Measurements from ENCODE around the gene WBP2.

Gene WBP2

DNA sequence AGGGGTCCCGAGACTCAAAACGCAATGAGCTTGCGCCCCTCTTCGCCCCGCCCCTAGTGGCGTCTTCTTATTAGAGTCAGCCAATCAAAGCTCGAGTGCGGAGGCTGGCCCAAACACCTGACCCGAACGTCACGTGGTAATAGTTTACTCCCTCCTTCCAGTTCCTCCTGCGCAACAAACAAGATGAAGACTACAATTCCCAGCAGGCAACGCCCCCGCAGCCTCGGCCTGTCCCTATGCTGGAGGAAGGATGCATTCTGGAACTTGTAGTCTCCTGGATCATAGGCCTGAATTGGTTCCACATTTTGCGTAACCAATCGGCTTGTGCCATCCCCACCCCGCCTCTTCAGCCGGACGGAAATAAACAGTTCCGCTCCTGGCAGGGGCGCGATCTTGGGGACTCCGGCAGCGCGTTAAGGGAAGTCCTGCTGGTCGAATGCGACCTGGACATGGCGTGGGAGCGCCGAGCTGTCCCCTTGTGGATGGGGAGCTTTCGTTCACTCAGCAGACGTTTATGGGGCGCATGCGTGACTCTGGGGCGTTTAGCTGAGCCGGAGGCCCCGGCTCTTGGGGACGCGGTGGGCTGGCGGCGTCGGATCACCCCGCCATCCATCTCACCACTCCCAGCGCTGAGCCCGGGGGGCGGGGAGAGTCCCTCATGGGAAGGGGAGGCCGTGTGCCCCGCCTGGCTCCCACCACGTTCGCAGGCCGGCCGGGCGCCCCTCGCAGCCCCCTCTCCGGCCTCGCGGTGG, at the start of gene WBP2:
Gene WBP2, minus strand, starts transcription at position 26 of the 752 bp plus-strand sequence. CDS start 38 bp downstream, outside the sequence.
- peak; percentile 99 for DNase-seq (ENCODE audit: low read depth, low spot score)

DNA sequence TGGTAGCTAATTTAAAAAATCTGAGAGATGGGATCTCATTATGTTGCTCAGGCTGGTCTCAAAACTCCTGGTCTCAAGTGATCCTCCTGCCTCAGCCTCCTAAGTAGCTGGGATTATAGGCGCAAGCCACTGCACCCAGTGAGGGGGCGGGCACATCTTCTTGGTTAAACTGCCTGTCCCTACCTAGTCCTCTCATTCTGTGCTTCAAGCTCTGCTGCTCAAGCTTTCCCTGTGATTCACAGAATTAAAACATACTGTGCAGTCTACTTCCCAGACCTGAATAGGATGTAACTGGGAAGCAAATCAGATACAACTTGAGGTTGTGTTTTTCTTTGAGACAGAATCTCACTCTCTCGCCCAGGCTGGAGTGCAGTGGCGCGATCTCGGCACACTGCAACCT, 47.3 kb upstream of the WBP2 start:
- DNase-seq (ENCODE audit: low read depth, low spot score), result no peak

DNA sequence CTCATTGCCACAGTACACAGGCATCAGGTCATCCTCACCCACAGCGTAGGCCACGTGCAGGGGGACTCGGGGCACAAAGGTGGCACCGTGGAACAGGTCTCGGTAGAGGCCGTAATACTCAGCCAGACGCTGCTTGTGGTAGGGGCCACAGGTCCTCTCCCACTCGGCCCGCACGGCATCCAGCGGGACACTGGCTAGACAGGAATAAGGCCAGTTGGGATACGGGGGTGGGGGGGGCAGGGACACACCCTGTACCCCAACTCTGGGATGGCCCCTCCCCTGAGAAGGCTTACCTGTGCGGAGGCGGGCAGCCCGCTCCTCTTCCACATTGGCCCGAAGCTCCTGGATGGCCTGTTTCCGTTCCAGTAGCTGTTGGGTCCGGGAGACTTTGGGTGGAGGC, 46.6 kb upstream of the WBP2 start:
- no peak for DNase-seq (ENCODE audit: low read depth, low spot score)

DNA sequence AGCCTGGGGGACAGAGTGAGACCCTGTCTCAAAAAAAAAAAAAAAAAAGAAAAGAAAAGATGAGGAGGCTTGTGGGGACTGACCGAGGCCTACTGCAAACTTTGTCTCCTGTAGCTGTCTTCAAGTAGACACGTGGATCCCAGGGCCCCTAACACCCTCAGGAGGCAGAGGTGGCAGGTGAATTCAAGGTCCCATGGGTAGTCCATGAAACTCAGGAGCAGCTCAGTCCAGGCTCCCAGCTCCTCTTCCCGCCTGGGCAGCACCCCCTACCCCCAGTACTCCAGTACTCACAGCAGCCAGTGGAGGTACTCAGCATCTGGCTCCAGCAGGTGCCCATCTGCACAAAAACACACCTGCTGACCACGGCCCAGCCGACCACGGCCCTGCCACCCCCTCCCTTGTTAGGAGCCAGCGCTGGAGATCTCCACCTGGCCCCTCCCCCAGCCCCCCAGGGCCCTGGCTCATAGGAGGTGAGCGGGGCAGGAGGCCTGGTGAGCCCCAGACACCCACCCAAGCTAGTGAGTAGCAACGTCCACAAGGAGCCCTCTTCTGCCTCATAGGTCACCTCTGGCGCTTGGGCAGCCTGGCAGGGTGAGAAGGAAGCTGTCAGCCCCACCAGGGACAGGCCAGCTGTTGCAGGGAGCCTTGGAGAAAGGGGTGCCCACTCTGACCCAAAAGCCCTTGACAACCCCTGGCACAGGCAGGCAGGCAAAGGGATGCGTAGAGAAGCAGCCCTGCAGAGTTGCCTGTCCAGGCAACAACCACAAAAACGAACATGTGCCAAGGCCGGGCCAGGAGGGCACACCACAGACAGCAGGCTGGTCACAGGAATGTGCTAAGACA, 45.8 kb upstream of the WBP2 start:
- no peak for DNase-seq (ENCODE audit: low read depth, low spot score)

DNA sequence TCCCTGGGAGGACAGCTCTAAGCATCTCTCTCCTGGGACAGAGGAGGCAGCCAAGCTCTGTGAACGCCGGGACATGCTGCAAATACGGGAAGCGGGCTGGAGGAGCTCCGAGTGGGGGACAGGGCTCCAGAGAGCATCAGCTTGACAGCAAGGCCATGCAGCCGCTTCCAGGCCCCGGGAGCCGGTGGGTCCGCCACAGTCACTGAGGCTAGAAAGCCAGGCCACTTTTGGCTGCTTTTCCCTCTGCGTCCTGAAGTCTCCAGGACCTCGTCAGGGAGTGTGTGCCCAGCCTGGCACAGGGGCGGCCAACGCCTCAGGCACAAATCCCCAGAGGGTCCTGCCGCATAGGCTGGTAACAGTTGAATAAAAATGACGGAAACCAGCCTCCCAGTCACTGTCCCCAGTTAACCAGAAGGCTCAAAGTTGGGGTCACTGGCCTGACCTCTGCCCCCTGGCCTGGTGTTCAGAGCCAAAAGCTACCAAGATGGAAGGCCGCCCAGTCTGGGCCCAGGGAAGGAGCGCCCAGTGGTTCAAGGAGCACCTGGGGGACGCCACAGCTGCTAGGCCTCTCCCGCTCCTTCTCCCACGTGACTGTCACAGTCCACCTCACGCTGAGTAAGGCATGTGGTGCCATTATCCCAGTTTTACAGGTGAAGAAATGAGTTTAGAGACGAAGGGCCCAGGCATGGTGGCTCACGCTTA, 44.8 kb upstream of the WBP2 start:
- DNase-seq (ENCODE audit: low read depth, low spot score), result no peak

DNA sequence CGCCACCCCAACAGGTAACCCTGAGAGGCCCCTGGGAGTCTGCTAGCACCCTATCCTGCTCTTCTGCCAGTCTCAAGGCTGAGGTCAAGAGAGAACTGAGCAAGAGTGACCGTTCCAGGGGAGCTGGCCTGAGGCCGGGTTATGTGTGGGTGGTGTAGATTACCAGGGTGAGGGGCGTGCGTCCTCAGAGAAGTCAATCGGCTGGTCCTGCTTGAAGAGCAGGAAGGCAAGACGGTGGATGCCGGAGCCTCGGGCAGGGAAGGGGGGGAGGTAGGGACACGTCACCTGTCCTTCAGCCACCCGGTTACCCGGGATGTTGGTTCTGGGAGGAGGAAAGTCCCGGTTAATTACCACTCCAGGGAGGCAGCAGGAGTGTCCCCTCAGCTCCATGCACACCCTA, 44.2 kb upstream of the WBP2 start:
- no peak for DNase-seq (ENCODE audit: low read depth, low spot score)

DNA sequence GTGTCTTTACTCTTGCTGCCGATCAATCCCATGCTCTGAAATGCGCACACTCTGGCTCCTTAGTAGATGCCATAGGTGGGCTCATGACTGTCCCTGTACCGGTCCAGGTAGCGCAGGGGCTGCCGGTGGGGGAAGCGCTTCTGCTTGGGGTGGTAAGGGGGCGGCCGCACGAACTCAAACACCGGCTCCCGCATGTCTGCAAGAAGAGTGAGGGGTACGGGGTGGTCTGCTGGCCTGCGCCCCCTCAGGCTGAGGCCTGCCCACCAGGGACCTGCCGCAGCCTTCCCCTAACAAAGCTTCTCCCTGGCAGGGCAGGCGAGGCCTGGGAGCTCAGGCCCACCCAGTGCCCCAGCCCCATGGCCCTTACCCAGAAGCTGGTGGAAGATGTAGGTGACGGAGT, 43.7 kb upstream of the WBP2 start:
- DNase-seq (ENCODE audit: low read depth, low spot score), result no peak

DNA sequence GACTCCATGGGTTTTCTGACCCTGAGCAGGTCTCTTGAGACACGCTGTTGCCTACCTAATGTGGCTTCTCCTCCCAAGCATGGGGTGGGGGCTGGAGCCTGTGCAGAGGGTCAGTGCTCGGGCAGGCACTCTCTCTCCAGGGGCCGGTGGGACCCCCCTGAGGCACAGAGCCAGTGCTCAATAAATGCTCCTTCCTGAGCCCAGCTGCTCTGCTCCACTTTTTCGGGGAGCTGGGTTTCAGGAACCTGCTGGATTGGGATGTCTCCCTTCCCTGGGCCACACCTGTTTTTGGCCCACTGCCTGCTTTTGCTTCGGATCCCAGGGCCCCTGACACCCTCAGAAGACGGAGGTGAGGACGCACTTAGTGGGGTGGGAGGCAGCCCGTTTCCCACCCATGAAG, 42.9 kb upstream of the WBP2 start:
- no peak for DNase-seq (ENCODE audit: low read depth, low spot score)

DNA sequence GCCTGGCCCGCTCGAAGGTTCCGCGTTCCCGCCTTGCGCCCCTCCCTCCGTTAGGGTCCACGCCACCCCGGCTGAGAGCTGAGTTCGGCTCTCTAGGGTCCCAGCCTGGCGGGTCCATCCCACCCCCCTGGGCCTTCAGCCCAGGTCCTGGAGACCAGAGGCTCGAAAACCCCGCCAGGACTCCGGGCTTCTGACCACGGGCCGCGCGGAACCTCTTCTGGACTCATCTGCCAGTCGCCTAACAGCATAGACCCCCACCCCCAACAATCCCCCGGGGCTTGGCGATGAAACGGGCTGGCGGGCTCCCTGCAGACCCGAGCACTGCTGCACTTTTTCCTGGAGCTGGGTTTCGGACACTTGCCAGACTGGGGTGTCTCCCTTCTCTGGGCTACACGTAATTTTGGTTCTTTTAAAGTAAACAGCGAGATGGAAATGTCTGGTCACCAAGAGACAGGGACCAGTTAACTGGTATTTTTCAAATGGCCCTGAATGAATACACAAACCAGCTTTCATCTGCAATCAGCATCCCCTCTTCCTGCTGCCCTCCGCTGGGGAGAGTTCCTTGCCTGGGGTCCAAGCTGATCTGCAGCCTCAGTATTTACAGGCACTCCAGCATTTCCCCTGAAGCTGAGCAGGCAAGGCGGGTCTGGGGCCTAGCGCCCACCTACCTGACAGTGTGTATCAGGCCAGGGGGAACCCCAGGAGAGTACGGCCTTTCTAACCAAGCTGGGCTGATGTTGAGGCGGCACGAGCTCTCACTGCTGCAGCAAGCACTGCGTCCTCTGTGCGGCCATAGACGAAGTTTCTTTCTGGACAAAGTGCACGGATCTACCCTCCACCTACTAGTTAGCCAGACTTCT, 42.3 kb upstream of the WBP2 start:
- no peak for DNase-seq (ENCODE audit: low read depth, low spot score)

DNA sequence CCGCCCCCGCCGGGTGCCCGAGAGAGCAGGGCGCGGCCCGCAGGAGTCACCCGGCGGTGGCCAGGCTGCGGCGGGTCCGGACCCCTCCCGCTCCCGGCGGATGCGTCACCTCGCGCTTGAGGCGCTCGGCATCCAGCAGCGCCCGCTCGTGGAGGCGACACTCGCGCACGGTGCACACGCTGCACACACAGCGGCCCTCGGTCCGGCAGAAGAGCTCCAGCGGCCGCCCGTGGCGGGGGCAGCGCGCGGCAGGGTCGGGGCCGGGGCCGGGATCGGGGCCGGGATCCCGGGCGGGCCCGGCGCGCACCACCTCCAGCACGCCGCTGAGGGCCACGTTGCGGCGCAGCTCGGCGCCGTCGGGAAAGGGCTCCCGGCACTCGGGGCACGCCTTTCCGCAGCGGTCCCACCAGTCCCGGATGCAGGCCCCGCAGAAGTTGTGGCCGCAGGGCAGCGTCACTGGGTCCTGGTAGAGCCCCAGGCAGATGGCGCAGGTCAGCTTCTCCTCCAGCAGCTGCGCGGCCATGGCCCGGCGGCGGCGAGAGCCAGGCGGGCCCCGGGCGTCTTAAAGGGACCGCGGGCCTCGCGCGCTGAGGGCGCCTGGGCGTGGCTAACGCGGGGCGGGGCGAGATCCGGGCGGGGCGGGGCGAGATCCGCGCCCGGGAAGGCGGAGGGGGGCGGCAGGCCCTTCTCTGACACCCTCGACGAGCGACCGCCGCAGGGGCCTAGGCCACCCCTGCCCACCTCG, 41.5 kb upstream of the WBP2 start, which contains the start of gene TRIM65:
Gene TRIM65, minus strand, starts transcription at position 537 of the 745 bp plus-strand sequence. Its CDS starts 14 bp downstream, at position 523.
- DNase-seq (ENCODE audit: low read depth, low spot score), result no peak

DNA sequence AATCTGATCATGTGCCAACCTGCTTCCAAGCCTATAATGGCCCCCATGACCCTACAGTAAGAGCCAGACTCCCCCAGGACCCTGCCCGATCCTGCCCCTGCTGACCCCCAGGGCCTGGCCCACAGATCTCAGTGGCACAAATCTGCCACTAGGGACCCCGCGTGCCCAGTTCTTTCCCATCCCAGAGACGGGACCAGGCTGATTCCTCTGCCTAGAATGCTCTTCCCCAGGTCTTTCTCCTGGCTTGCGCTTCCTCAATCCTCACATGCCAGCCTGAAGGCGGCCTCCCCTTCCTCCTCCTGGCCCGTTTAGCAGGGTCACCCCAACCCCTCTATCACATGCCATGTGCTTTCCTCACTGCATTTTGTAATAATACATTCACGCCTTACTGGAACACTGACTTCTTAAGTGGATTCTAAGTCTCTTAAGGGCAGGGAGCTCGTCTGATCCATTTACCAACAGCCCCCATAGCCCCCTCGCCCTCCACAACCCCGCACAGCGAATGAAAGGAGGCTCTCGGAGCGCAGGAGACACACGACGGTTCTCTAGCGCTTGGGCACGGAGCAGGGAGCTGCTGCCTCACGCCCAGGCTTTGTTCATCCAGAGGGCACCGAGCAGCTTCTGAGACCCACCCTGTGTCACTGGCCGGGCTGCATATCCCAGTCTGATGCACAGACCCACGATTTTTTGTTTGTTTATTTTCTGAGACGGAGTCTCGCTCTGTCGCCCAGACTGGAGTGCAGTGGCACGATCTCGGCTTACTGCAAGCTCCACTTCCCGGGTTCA, 40.4 kb upstream of the WBP2 start:
- DNase-seq (ENCODE audit: low read depth, low spot score), result no peak

DNA sequence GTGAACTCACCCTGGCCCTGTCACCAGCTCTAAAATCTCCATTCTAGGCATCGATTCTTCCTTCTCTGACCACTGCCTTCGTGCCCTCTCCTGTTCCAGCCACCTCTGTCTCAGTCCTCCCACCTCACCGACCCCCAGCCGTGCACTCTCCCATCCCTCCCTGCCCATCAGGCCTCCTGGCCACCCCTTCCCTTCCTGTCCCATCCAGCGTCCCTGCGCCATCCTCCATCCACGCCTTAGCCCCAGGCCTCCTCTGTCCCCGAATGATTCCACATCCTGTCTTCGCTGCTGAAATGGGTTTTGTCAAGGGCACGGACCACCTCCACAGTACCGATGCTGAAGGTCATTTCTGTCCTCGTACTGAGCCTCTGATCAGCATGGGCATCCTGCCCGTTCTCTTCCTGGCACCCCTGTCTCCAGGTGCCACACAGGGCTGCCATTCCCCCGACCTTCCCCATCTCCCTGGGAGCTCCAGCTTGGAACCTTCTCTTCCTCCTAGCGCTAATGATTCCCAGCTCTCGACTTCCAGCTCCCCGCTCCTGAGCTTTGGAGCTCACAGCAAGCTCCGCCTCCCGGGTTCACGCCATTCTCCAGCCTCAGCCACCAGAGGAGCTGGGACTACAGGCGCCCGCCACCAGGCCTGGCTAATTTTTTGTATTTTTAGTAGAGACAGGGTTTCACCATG, 39.1 kb upstream of the WBP2 start:
- DNase-seq (ENCODE audit: low read depth, low spot score), result no peak

DNA sequence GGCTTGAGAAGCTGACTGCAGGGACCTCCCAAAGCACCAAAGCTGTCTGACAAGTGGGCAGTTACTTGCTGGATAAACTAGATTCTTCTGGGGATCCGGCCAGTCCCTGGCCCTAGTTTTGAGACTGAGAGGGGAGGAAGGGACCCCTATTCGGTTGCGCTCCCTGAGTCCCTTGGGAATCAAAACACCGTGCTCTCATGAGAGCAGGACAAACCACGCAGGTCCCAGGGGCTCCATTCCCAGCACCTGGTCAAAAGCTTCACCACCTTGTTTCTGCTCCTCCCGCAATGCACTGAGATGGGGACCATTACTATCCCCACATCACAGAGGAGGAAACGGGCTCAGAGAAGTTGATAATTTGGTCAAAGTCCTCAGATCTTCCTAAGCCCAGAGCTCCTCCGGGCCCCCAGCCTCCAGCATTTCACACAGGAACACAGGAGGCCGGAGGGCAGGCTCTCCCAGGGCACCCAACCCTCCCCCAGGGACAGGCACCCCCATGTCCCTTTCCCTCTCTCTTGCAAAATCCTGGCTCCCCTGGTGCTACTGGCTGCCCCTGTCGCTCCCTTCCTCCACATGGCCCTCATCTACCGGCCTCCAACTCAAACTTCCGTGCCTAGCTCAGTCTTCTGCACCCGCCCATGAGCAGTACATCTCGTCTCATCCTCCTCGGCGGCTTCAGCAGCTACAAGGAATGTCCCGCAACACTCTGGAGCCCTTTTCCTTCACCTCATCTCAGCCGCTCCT, 38.3 kb upstream of the WBP2 start:
- DNase-seq (ENCODE audit: low read depth, low spot score), result no peak

DNA sequence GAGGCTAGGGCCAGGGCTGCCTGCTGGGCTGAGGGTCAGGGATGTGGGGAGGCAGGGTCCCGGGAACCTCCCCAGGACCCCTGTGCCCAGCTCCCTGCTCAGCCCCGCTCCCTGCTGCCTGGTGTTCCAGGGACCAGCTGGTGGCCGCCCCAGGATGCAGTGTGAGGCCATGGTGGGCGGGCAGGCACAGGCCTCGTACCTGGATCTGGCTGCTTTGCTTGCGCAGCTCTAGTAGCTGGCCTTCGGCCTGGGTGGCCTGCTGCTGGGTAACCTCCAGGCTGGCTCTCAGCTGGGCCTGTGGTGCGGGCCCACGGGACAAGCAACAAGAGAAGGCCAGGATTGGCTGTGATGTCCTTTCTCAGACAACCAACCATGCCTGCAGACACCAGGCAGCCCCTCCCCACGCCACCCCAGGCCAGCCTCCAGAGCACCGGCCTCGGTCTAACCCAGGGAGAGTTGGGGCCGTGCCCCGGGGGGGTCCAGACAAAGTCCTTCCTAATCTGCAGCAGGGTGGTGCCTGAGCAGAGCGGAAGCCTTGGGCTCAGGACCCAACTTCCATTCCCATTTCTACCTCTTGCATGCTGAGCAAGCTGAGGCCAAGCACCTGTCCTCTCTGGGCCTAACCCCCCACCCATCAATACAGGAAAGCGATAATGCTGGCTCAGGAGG, 37.6 kb upstream of the WBP2 start:
- DNase-seq (ENCODE audit: low read depth, low spot score), result no peak

DNA sequence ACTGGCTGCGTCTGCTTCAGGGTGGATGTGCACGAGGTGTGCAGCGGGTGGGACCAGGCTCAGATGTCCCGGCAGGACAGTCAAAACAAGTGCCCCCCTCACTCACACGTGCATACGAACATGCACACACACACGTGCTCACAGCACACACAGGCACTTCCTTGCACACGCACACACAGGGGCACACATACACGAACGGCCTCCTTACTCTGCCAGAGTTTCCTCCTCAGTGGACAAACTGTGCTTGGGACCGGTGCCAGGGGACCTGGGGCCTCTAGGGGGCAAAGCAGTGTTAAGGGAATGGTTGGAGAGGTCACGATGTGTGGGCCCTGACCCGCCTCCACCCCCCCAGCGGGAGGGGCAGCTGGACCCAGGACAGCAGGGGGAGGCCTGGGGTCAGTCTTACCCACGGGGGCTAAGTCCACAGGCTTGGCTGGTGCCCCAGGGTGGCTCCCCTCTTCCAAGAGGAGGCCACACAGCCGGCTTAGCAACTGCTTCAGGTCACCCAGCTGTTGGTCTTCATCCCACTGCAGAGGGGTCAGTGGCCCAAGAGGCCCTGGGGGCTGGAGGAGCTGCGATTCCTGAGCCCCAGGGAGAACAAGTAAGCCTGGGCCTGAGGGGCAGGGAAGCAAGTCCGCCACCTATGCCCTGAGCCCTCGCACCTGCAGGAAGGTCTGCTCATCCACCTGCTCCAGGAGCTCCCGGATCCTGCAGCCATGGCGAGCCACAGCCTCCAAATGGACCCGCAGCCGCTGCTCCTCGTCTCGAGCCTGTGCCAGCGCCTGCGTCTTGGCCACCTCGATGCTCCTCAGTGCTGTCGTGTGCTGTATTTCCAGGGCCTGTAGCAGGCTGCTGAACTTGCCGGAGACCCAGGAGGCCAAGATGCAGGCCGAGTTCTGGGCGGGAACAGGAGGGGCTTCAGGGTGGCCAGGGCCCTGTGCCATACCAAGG, 36.7 kb upstream of the WBP2 start:
- DNase-seq (ENCODE audit: low read depth, low spot score), result no peak

DNA sequence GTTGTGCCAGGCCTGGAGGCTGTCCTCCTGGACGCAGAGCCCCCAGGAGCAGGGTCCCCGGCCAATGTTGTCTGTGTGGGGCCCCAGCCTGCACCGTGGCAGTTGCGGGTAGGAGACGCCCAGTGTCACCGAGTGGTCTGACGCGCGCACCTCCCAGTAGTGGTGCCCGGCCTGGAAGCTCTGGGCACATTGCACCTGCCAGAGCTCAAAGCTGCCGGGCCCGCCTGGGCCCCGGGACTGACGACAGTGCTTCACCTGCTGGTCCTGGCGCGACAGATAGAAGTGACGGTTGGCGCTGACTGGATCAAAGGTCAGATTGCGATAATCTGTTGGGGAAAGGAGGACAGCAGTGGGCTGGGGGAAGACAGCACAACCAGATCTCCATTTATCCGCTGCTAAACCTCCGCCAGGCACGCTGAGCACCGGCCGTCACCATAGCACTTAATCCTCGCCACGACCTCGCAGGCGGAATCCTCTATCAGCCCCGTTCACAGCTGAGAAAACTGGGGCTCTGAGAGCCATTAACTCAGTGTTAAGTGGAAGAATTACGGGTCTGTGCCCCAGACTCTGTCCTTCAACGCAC, 36.0 kb upstream of the WBP2 start:
- no peak for DNase-seq (ENCODE audit: low read depth, low spot score)
